KMS-11 (cell line): ENCODE data around the gene NEURL1.

Experiments
- H2AFZ ChIP-seq: fragments of 200-600 bp; sonication (generic); 2 replicates; pipeline ENCODE4 v1.6.1; 2016; ENCODE audit warnings: antibody characterized with exemption, mixed run types, low read depth
- H3K27ac ChIP-seq: fragments of 200-600 bp; sonication (generic); 2 replicates; pipeline ENCODE4 v1.6.1; 2016; ENCODE audit warnings: mild to moderate bottlenecking, mixed run types
- H3K27me3 ChIP-seq: fragments of 200-600 bp; sonication (generic); 2 replicates; pipeline ENCODE4 v1.6.1; 2017; ENCODE audit warnings: mild to moderate bottlenecking, low read depth, mixed run types, moderate library complexity; ENCODE audit not compliant: insufficient read depth
- H3K36me3 ChIP-seq: fragments of 200-600 bp; sonication (generic); 2 replicates; pipeline ENCODE4 v1.6.1; 2017; ENCODE audit warnings: mild to moderate bottlenecking, mixed run types; ENCODE audit not compliant: insufficient read depth
- H3K4me1 ChIP-seq: fragments of 200-600 bp; sonication (generic); 2 replicates; pipeline ENCODE4 v1.6.1; 2016; ENCODE audit warnings: mild to moderate bottlenecking, low read depth, mixed run types; ENCODE audit not compliant: poor library complexity, severe bottlenecking
- H3K4me2 ChIP-seq: fragments of 200-600 bp; sonication (generic); 2 replicates; pipeline ENCODE4 v1.7.0; 2016; ENCODE audit warnings: mild to moderate bottlenecking, mixed run types
- H3K4me3 ChIP-seq: fragments of 200-600 bp; sonication (generic); IDR thresholded peaks from 2 replicates; pipeline ENCODE4 v1.6.1; 2017; ENCODE audit warnings: low read depth, low read length, mixed read lengths; ENCODE audit not compliant: insufficient read depth
- H3K79me2 ChIP-seq: fragments of 200-600 bp; sonication (generic); 2 replicates; pipeline ENCODE4 v1.6.1; 2016; ENCODE audit warnings: low read depth, mixed run types; ENCODE audit not compliant: insufficient read depth
- H3K9ac ChIP-seq: fragments of 200-600 bp; sonication (generic); 2 replicates; pipeline ENCODE4 v1.6.1; 2016; ENCODE audit warnings: mild to moderate bottlenecking, mixed run types
- H4K20me1 ChIP-seq: fragments of 200-600 bp; sonication (generic); 2 replicates; pipeline ENCODE4 v1.6.1; 2016; ENCODE audit warnings: mild to moderate bottlenecking, mixed run types; ENCODE audit not compliant: insufficient read depth
- CTCF ChIP-seq: fragments of 200-600 bp; sonication (generic); conservative IDR thresholded peaks from 2 replicates; pipeline ENCODE4 v1.6.1; 2017; ENCODE audit warnings: low read depth, mild to moderate bottlenecking, antibody characterized with exemption, low read length, moderate library complexity, mixed read lengths

The NEURL1 gene

GRCh38 chr10:103506061-103506460, 12.6 kb downstream of the NEURL1 start:
- H3K4me2 ChIP-seq = no peak overlapping the region
- no peaks in the 10 kb centered on the region for H3K79me2 ChIP-seq
- peaks cover 16% of the 10 kb centered on the region for H3K27me3 ChIP-seq
- H2AFZ ChIP-seq = no peak overlapping the region
- H3K27ac ChIP-seq = no peak overlapping the region
- H4K20me1 ChIP-seq = no peaks in the 10 kb centered on the region
- H3K9ac ChIP-seq = no peak overlapping the region
- peaks cover 58% of the 10 kb centered on the region for H3K4me1 ChIP-seq
- no peaks in the 10 kb centered on the region for H3K36me3 ChIP-seq
- no peak for TF ChIP-seq CTCF
- no peak overlapping the region for H3K4me3 ChIP-seq

GRCh38 chr10:103507235-103508191, 14.0 kb downstream of the NEURL1 start:
- Histone ChIP-seq H3K36me3 (no peaks in the 10 kb centered on the region), H3K4me3 (no peak overlapping the region), H3K27ac (no peak overlapping the region), H3K27me3 (peaks cover 16% of the 10 kb centered on the region), H3K9ac (no peak overlapping the region), H4K20me1 (no peaks in the 10 kb centered on the region), H2AFZ (no peak overlapping the region), H3K79me2 (no peaks in the 10 kb centered on the region), H3K4me1 (peaks cover 43% of the 10 kb centered on the region), H3K4me2 (no peak overlapping the region)
- no peak for TF ChIP-seq CTCF

- Histone ChIP-seq H2AFZ (no peak overlapping the region), H3K79me2 (no peaks in the 10 kb centered on the region), H4K20me1 (no peaks in the 10 kb centered on the region), H3K4me1 (peaks cover 23% of the 10 kb centered on the region), H3K36me3 (no peaks in the 10 kb centered on the region), H3K4me2 (no peak overlapping the region), H3K4me3 (no peak overlapping the region), H3K27me3 (peaks cover 16% of the 10 kb centered on the region), H3K27ac (no peak overlapping the region), H3K9ac (no peak overlapping the region)
- TF ChIP-seq CTCF = no peak
Observed at GRCh38 chr10:103510046-103510685, 16.7 kb downstream of the NEURL1 start.

GRCh38 chr10:103510791-103511752, 17.6 kb downstream of the NEURL1 start:
- Histone ChIP-seq H3K4me3 (no peak overlapping the region), H3K27me3 (peaks cover 9% of the 10 kb centered on the region; the same call in 1 of the 2 replicates), H4K20me1 (no peaks in the 10 kb centered on the region), H3K4me2 (no peak overlapping the region), H3K27ac (no peak overlapping the region), H3K36me3 (no peaks in the 10 kb centered on the region), H2AFZ (no peak overlapping the region), H3K79me2 (no peaks in the 10 kb centered on the region), H3K9ac (no peak overlapping the region), H3K4me1 (peaks cover 24% of the 10 kb centered on the region)
- TF ChIP-seq CTCF = no peak
